Ecto neural progenitor cell (in vitro differentiated cells): ENCODE results near the gene MTO1.
"Not testable (repeated sequence)": the region's sequence is repeated elsewhere in the genome, so short reads cannot be mapped to it uniquely, and the experiment has no call there.

Source experiments
- DNase-seq: peaks from one replicate; pipeline ENCODE4 v3.0.0-alpha.2; 2018; ENCODE audit warnings: low spot score

The MTO1 gene

DNA sequence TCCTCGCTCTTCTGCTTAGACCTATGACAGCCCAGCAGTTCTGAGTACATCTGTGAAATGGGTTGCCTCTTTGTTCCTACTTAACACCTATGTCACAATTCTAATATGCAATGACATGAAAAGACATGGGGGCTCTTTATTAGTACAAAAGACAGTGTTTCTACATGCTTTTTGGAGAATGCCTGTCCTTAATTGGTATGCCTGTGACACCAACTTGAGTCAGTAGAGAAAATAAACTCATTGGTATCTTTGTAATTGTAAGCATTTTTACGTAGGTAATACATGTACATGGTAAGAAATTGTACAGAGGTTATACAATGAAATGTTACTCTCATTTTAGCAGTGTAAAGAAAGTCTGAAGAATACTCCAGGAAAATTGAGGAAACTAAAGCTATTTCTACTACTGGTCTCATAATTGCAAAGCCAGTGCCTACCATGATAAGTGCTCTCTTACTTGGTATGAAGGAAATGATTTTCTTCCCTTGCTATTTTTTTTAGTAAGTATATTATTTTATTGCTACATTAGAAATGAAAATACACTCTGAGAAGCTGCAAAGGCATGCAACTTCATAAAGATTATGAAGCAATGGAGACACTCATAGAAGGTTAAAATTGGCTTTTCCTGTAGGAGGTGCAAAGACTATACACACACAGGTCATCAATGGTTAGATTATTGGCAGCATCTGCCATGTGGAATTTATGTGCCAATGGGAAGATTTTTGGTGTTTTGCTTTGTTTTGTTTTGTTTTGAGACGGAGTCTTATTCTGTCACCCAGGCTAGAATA lies 64.2 kb downstream of the MTO1 start:
- DNase-seq = no peak

GRCh38 chr6:73528897-73529296 lies 67.4 kb downstream of the MTO1 start:
- no peak for DNase-seq

DNA sequence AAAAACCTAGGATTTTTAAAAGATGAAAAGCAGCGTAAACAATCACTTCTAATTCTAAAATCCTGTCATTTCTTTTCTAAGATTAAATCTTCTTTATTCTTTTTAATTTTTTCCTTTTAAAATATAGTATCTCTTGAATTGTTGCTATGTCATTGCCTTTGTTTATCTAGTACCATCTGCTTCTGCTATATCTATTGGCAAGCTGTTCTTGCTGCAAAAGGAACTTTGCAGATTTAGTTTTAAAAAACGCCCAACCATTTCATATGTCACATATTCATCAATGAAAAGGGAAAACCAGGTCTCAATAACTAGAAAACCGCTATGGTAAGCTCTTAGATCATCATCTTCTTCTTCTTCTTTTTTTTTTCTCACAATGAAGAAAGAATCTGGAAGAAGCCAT lies 70.8 kb downstream of the MTO1 start:
- no peak for DNase-seq

DNA sequence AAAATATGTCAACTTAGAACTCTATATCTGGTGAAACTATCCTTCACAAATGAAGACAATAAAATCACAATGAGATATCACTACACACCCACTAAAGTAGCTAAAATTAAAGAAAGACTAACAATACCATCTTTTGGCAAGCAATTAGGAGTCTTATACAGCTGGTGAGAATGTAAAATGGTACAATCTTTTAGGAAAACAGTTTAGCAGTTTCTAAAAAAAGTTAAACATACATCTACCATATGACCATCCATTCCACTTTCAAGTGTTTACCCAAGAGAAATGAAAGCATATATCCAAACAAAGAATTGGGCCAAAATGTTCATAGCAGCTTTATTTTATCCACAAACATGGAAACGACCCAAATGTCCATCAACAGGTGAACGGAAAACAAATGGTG lies 73.1 kb downstream of the MTO1 start:
- no peak for DNase-seq

DNA sequence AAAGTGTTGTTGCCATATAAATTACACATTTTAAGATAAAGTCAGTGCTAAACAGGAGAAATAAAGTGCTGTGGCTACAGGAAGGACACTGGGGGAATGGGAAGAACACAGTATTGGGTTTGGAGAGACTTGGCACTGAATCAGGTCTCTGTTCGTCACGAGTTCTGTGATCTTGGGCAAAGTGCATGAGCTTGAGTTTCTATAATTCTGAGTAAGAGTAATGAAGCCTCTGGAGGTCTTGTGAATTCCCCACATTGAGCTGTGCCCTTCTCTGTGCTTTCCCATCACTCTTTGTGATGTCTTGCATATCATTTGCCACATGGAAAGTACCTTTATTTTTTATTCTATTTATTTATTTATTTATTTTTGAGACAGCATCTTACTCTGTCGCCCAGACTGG lies 76.1 kb downstream of the MTO1 start:
- no peak for DNase-seq

DNA sequence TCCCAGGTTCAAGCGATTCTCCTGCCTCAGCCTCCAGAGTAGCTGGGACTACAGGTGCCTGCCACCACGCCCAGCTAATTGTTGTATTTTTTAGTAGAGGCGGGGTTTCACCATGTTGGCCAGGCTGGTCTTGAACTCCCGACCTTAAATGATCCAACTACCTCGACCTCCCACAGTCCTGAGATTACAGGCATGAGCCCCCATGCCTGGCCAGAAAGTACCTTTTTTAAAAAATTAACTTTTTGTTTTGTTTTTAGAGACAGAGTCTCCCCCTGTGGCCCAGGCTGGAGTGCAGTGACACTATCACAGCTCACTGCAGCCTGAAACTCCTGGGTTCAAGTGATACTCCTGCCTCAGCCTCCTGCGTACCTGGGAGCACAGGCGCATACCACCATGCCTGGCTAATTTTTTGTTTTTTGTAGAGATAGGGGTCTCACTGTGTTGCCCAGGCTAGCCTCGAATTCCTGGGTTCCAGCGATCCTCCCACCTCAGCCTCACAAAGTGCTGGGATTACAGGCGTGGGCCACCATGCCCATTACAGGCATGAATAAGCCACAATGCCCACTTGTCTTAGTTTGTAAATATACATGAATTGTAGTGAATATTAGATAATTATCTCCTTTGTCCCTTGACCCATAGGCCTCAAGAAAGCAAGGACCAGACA lies 76.7 kb downstream of the MTO1 start:
- no peak for DNase-seq

DNA sequence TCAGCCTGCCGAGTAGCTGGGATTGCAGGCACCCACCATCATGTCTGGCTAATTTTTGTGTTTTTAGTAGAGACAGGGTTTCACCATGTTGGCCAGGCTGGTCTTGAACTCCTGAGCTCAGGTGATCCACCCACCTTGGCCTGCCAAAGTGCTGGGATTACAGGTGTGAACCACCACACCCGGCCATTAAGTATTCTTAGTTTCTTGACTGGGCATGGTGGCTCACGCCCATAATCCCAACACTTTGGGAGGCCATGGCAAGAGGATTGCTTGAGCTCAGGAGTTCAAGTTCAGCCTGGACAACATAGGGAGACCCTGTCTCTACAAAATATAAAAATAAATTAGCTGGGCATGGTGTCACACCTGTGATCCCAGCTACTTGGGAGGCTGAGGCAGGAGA lies 80.9 kb downstream of the MTO1 start:
- DNase-seq = not testable (repeated sequence)

- no peak for DNase-seq
Measured at GRCh38 chr6:73542891-73543290, 81.4 kb downstream of the MTO1 start.

- DNase-seq = no peak
Measured at GRCh38 chr6:73547036-73547435, 85.5 kb downstream of the MTO1 start.

GRCh38 chr6:73548458-73549446 lies 87.2 kb downstream of the MTO1 start:
- no peak for DNase-seq

- not testable (repeated sequence) for DNase-seq
Measured at GRCh38 chr6:73551115-73551514, 89.6 kb downstream of the MTO1 start.

- DNase-seq = not testable (repeated sequence)
Measured at GRCh38 chr6:73555380-73555949, 93.9 kb downstream of the MTO1 start.

GRCh38 chr6:73556836-73557235 lies 95.3 kb downstream of the MTO1 start:
- DNase-seq = no peak
